ENCODE data around the gene ZNF763.
"Not testable (repeated sequence)": the region's sequence is repeated elsewhere in the genome, so short reads cannot be mapped to it uniquely, and the experiment has no call there.

ZNF763 gene

GRCh38 chr19:11944656-11945055 is 20.2 kb upstream of the ZNF763 start:
- Histone ChIP-seq H3K9me3 (peaks cover 84% of the 10 kb centered on the region), H3K36me3 (peaks cover 56% of the 10 kb centered on the region)

DNA sequence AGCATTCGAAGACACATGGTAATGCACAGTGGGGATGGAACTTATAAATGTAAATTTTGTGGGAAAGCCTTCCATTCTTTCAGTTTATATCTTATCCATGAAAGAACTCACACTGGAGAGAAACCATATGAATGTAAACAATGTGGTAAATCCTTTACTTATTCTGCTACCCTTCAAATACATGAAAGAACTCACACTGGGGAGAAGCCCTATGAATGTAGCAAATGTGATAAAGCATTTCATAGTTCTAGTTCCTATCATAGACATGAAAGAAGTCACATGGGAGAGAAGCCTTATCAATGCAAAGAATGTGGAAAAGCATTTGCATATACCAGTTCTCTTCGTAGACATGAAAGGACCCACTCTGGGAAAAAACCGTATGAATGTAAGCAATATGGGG is 16.2 kb upstream of the ZNF763 start:
- no peak overlapping the region for H3K27ac ChIP-seq
- no peak overlapping the region for H3K4me3 ChIP-seq (ENCODE audit: low read depth in 1 of 2, low read length in 1 of 2)
- no peaks in the 10 kb centered on the region for H3K27me3 ChIP-seq
- H3K4me1 ChIP-seq (ENCODE audit: control insufficient read depth in 1 of 2, insufficient read depth in 1 of 2, low read depth in 1 of 2, low read length in 1 of 2), result no peaks in the 10 kb centered on the region
- peaks cover 38% of the 10 kb centered on the region for H3K36me3 ChIP-seq
- peaks cover 98% of the 10 kb centered on the region for H3K9me3 ChIP-seq
- no peak for TF ChIP-seq CTCF (IDR thresholded peaks at IDR 0.05)

More at GRCh38 chr19:11944656-11945055, 20.2 kb upstream of the ZNF763 start:
- Histone ChIP-seq H3K27me3 (no peaks in the 10 kb centered on the region), H3K4me1 (ENCODE audit: control insufficient read depth in 1 of 2, insufficient read depth in 1 of 2, low read depth in 1 of 2, low read length in 1 of 2) (no peaks in the 10 kb centered on the region), H3K4me3 (ENCODE audit: low read depth in 1 of 2, low read length in 1 of 2) (no peak overlapping the region), H3K27ac (no peak overlapping the region)
- no peak for TF ChIP-seq CTCF (IDR thresholded peaks at IDR 0.05)

GRCh38 chr19:11949201-11949600 is 15.6 kb upstream of the ZNF763 start:
- H3K36me3 ChIP-seq, result peaks cover 35% of the 10 kb centered on the region
- TF ChIP-seq CTCF (IDR thresholded peaks at IDR 0.05), result no peak
- no peaks in the 10 kb centered on the region for H3K4me1 ChIP-seq (ENCODE audit: control insufficient read depth in 1 of 2, insufficient read depth in 1 of 2, low read depth in 1 of 2, low read length in 1 of 2)
- no peak overlapping the region for H3K4me3 ChIP-seq (ENCODE audit: low read depth in 1 of 2, low read length in 1 of 2)
- no peaks in the 10 kb centered on the region for H3K27me3 ChIP-seq
- H3K9me3 ChIP-seq, result peaks cover 95% of the 10 kb centered on the region
- H3K27ac ChIP-seq, result no peak overlapping the region

- H3K36me3 ChIP-seq, result peaks cover 32% of the 10 kb centered on the region
- peaks cover 95% of the 10 kb centered on the region for H3K9me3 ChIP-seq
- not testable (repeated sequence) for H3K4me3 ChIP-seq (ENCODE audit: low read depth in 1 of 2, low read length in 1 of 2)
These were observed 15.2 kb upstream of the ZNF763 start for GRCh38 chr19:11949614-11950080.

DNA sequence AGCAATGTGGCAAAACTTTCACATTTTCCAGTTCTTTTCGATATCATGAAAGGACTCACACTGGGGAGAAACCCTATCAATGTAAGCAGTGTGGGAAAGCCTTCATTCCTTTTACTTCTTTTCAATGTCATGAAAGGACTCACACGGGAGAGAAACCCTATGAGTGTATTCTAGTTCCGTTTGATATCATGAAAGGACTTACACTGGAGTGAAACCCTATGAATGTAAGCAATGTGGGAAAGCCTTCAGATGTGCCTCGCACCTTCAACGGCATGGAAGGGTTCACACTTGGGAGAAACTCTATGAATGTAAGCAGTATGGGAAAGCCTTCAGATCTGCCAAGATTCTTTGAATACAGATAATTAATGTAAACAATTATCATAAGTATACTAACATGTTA is 14.5 kb upstream of the ZNF763 start:
- Histone ChIP-seq H3K4me1 (ENCODE audit: control insufficient read depth in 1 of 2, insufficient read depth in 1 of 2, low read depth in 1 of 2, low read length in 1 of 2) (no peaks in the 10 kb centered on the region), H3K36me3 (peaks cover 31% of the 10 kb centered on the region), H3K9me3 (peaks cover 90% of the 10 kb centered on the region), H3K27me3 (no peaks in the 10 kb centered on the region), H3K27ac (no peak overlapping the region), H3K4me3 (ENCODE audit: low read depth in 1 of 2, low read length in 1 of 2) (no peak overlapping the region)
- no peak for TF ChIP-seq CTCF (IDR thresholded peaks at IDR 0.05)

More at GRCh38 chr19:11949614-11950080, 15.2 kb upstream of the ZNF763 start:
- H3K4me1 ChIP-seq (ENCODE audit: control insufficient read depth in 1 of 2, insufficient read depth in 1 of 2, low read depth in 1 of 2, low read length in 1 of 2); H3K27ac ChIP-seq; H3K27me3 ChIP-seq: not testable (repeated sequence)

DNA sequence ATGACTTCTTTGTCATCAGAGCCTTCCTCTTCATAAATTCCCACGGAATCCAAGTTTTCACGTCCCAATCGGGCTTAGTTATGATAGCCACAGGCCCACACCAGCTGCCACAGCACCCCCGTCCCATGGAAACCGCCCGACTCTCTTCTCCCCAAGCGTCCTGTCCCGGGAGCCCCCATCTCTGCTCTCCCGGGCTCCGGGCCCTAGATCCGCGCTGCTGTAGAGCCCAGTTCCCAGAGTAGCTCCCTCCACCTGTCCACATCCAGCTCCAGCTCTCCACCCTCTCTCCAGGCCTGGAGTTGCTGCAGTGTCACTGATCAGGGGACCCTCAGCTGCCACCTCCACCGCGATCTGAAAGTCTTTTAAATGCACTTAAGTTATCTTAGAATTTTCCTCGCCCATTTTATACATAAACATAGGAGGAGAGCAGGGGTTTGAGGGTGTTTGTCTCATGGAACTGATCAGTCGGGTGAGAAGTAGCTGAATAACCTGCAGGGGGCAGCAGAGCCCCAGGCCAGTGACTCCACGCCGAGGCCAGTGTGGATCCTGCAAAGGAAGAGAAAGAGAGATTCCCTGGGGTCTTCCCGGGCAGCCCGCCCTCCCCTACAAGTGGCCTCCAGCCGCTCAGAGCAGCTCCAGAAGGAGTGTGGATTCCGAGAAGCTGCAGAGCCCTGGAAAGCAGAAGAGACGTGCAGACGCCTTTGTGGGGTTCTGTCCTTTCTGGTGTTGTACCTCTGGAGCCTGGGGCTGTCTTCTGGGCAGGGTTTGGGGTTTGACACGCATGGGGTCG is 1.1 kb upstream of the ZNF763 start:
- peak overlapping the region; percentile 100 for H3K27ac ChIP-seq
- H3K27me3 ChIP-seq, result no peaks in the 10 kb centered on the region
- no peaks in the 10 kb centered on the region for H3K9me3 ChIP-seq
- H3K36me3 ChIP-seq, result peaks cover 3% of the 10 kb centered on the region
- H3K4me1 ChIP-seq (ENCODE audit: control insufficient read depth in 1 of 2, insufficient read depth in 1 of 2, low read depth in 1 of 2, low read length in 1 of 2), result peaks cover 19 to 24% of the 10 kb centered on the region in 2 experiments
- H3K4me3 ChIP-seq (ENCODE audit: low read depth in 1 of 2, low read length in 1 of 2), result peak overlapping the region; percentile 86 to 90
- TF ChIP-seq CTCF (IDR thresholded peaks at IDR 0.05), result peak; percentile 84

Data from neutrophil (primary cell).